Testis (tissue), 2 donors: ENCODE measurements around the gene MGAT1.

Experiments used
- CTCF ChIP-seq, 3 experiments: fragments of 450-650 bp in 2 of 3; fragments of 200-600 bp in 1 of 3; sonication (generic) in 1 of 3; IDR thresholded peaks; one replicate each; pipeline ENCODE4 v1.5.1; 2016 to 2019; ENCODE audit warnings: antibody characterized with exemption in 3 of 3, mild to moderate bottlenecking in 2 of 3, moderate library complexity in 1 of 3
- POLR2A ChIP-seq: fragments of 450-650 bp; IDR thresholded peaks from one replicate; pipeline ENCODE4 v1.6.1; 2017; ENCODE audit warnings: antibody characterized with exemption, mild to moderate bottlenecking, moderate library complexity

GRCh38 chr5:180744253-180744652 is 58.4 kb downstream of the MGAT1 start:
- TF ChIP-seq CTCF (IDR thresholded peaks at IDR 0.05) (no peak), POLR2A (no peak)
